Measurements from ENCODE around the gene GREB1.

Gene GREB1

DNA sequence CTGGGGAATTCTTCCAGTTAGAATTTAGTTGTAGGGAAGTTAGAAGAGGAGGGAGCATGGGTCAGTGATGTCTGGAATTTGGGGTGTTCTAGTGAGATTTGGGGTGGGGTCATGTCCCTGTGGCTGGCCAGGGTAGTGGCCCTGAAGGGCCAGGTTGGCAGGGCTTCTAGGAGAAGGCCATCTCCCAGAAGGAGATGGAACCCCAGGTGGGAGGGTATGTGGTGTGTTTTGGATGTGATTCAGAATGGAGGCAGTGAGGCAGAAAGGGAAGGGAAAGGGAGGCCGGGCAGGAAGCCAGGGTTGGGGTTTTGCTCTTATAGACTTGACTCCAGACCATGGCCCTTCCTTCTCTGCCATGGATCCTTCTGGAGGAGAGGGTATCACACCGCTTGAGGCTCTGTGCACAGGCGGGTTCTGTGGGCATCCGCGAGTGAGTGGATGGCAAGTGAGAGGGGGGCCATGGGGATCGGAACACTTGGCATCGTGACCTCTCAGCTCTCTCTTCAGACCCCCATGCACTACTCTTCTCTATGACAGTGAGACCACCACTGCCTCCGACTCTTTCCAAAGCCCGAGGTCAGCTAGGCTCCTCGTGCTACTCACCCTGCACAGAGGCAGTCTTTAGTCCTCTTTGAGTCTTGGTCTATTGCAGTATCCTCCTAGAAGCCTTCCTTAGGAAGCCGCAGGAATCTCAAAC is 7.3 kb downstream of the GREB1 start:
- no peaks in the 10 kb centered on the region for H3K4me1 ChIP-seq (ENCODE audit: control insufficient read depth, insufficient read depth, low read length, unreplicated experiment)
- H3K79me2 ChIP-seq (ENCODE audit: control insufficient read depth, insufficient read depth, low read length, unreplicated experiment): no peaks in the 10 kb centered on the region
- no peak overlapping the region for H2AFZ ChIP-seq (ENCODE audit: low read length, unreplicated experiment)
- H3K27ac ChIP-seq (ENCODE audit: low read depth, low read length): no peak overlapping the region
- no peak overlapping the region for H3K4me3 ChIP-seq (ENCODE audit: low read depth, low read length)
- H3K36me3 ChIP-seq (ENCODE audit: insufficient read depth, low read length): no peaks in the 10 kb centered on the region
- peaks cover 82% of the 10 kb centered on the region for H3K27me3 ChIP-seq (ENCODE audit: insufficient read depth, low read length)

- H2AFZ ChIP-seq (ENCODE audit: low read length, unreplicated experiment): no peak overlapping the region
- no peak overlapping the region for H3K4me3 ChIP-seq (ENCODE audit: low read depth, low read length)
- no peak overlapping the region for H3K27ac ChIP-seq (ENCODE audit: low read depth, low read length)
- H3K27me3 ChIP-seq (ENCODE audit: insufficient read depth, low read length): peaks cover 82% of the 10 kb centered on the region
- no peaks in the 10 kb centered on the region for H3K36me3 ChIP-seq (ENCODE audit: insufficient read depth, low read length)
- no peaks in the 10 kb centered on the region for H3K79me2 ChIP-seq (ENCODE audit: control insufficient read depth, insufficient read depth, low read length, unreplicated experiment)
- H3K4me1 ChIP-seq (ENCODE audit: control insufficient read depth, insufficient read depth, low read length, unreplicated experiment): no peaks in the 10 kb centered on the region
Measured at GRCh38 chr2:11541693-11542274, 7.9 kb downstream of the GREB1 start.

GRCh38 chr2:11542275-11542819 is 8.5 kb downstream of the GREB1 start:
- Histone ChIP-seq H2AFZ (ENCODE audit: low read length, unreplicated experiment) (no peak overlapping the region), H3K27ac (ENCODE audit: low read depth, low read length) (no peak overlapping the region), H3K4me1 (ENCODE audit: control insufficient read depth, insufficient read depth, low read length, unreplicated experiment) (no peaks in the 10 kb centered on the region), H3K4me3 (ENCODE audit: low read depth, low read length) (no peak overlapping the region), H3K27me3 (ENCODE audit: insufficient read depth, low read length) (peaks cover 76% of the 10 kb centered on the region), H3K79me2 (ENCODE audit: control insufficient read depth, insufficient read depth, low read length, unreplicated experiment) (no peaks in the 10 kb centered on the region), H3K36me3 (ENCODE audit: insufficient read depth, low read length) (no peaks in the 10 kb centered on the region)

GRCh38 chr2:11543337-11544216 is 9.7 kb downstream of the GREB1 start:
- Histone ChIP-seq H3K36me3 (ENCODE audit: insufficient read depth, low read length) (no peaks in the 10 kb centered on the region), H3K27me3 (ENCODE audit: insufficient read depth, low read length) (peaks cover 72% of the 10 kb centered on the region), H3K4me3 (ENCODE audit: low read depth, low read length) (no peak overlapping the region), H3K4me1 (ENCODE audit: control insufficient read depth, insufficient read depth, low read length, unreplicated experiment) (no peaks in the 10 kb centered on the region), H2AFZ (ENCODE audit: low read length, unreplicated experiment) (no peak overlapping the region), H3K27ac (ENCODE audit: low read depth, low read length) (no peak overlapping the region), H3K79me2 (ENCODE audit: control insufficient read depth, insufficient read depth, low read length, unreplicated experiment) (no peaks in the 10 kb centered on the region)

GRCh38 chr2:11546072-11546471 is 12.2 kb downstream of the GREB1 start:
- no peaks in the 10 kb centered on the region for H3K79me2 ChIP-seq (ENCODE audit: control insufficient read depth, insufficient read depth, low read length, unreplicated experiment)
- H2AFZ ChIP-seq (ENCODE audit: low read length, unreplicated experiment): no peak overlapping the region
- H3K36me3 ChIP-seq (ENCODE audit: insufficient read depth, low read length): no peaks in the 10 kb centered on the region
- H3K27ac ChIP-seq (ENCODE audit: low read depth, low read length): no peak overlapping the region
- H3K4me1 ChIP-seq (ENCODE audit: control insufficient read depth, insufficient read depth, low read length, unreplicated experiment): no peaks in the 10 kb centered on the region
- peaks cover 74% of the 10 kb centered on the region for H3K27me3 ChIP-seq (ENCODE audit: insufficient read depth, low read length)
- H3K4me3 ChIP-seq (ENCODE audit: low read depth, low read length): no peak overlapping the region

- no peak overlapping the region for H2AFZ ChIP-seq (ENCODE audit: low read length, unreplicated experiment)
- no peak overlapping the region for H3K4me3 ChIP-seq (ENCODE audit: low read depth, low read length)
- no peak overlapping the region for H3K27ac ChIP-seq (ENCODE audit: low read depth, low read length)
- H3K36me3 ChIP-seq (ENCODE audit: insufficient read depth, low read length): no peaks in the 10 kb centered on the region
- no peaks in the 10 kb centered on the region for H3K79me2 ChIP-seq (ENCODE audit: control insufficient read depth, insufficient read depth, low read length, unreplicated experiment)
- no peaks in the 10 kb centered on the region for H3K4me1 ChIP-seq (ENCODE audit: control insufficient read depth, insufficient read depth, low read length, unreplicated experiment)
- peaks cover 67% of the 10 kb centered on the region for H3K27me3 ChIP-seq (ENCODE audit: insufficient read depth, low read length)
Measured at GRCh38 chr2:11547912-11548497, 14.2 kb downstream of the GREB1 start.

GRCh38 chr2:11550302-11550701 is 16.5 kb downstream of the GREB1 start:
- Histone ChIP-seq H2AFZ (ENCODE audit: low read length, unreplicated experiment) (no peak overlapping the region), H3K27me3 (ENCODE audit: insufficient read depth, low read length) (peaks cover 75% of the 10 kb centered on the region), H3K79me2 (ENCODE audit: control insufficient read depth, insufficient read depth, low read length, unreplicated experiment) (no peaks in the 10 kb centered on the region), H3K36me3 (ENCODE audit: insufficient read depth, low read length) (no peaks in the 10 kb centered on the region), H3K27ac (ENCODE audit: low read depth, low read length) (no peak overlapping the region), H3K4me3 (ENCODE audit: low read depth, low read length) (no peak overlapping the region), H3K4me1 (ENCODE audit: control insufficient read depth, insufficient read depth, low read length, unreplicated experiment) (no peaks in the 10 kb centered on the region)

GRCh38 chr2:11550901-11551568 is 17.2 kb downstream of the GREB1 start:
- H3K79me2 ChIP-seq (ENCODE audit: control insufficient read depth, insufficient read depth, low read length, unreplicated experiment): no peaks in the 10 kb centered on the region
- H3K36me3 ChIP-seq (ENCODE audit: insufficient read depth, low read length): no peaks in the 10 kb centered on the region
- H3K4me3 ChIP-seq (ENCODE audit: low read depth, low read length): no peak overlapping the region
- peaks cover 78% of the 10 kb centered on the region for H3K27me3 ChIP-seq (ENCODE audit: insufficient read depth, low read length)
- H3K27ac ChIP-seq (ENCODE audit: low read depth, low read length): no peak overlapping the region
- H3K4me1 ChIP-seq (ENCODE audit: control insufficient read depth, insufficient read depth, low read length, unreplicated experiment): no peaks in the 10 kb centered on the region
- H2AFZ ChIP-seq (ENCODE audit: low read length, unreplicated experiment): no peak overlapping the region

- Histone ChIP-seq H3K36me3 (ENCODE audit: insufficient read depth, low read length) (no peaks in the 10 kb centered on the region), H3K79me2 (ENCODE audit: control insufficient read depth, insufficient read depth, low read length, unreplicated experiment) (no peaks in the 10 kb centered on the region), H3K27ac (ENCODE audit: low read depth, low read length) (no peak overlapping the region), H3K4me1 (ENCODE audit: control insufficient read depth, insufficient read depth, low read length, unreplicated experiment) (no peaks in the 10 kb centered on the region), H2AFZ (ENCODE audit: low read length, unreplicated experiment) (no peak overlapping the region), H3K4me3 (ENCODE audit: low read depth, low read length) (no peak overlapping the region), H3K27me3 (ENCODE audit: insufficient read depth, low read length) (peaks cover 78% of the 10 kb centered on the region)
Measured at GRCh38 chr2:11551569-11552259, 17.9 kb downstream of the GREB1 start.

All from ACC112 (cell line).